ENCODE data around the gene PDE3A.
"Not testable (repeated sequence)": the region's sequence is repeated elsewhere in the genome, so short reads cannot be mapped to it uniquely, and the experiment has no call there.

Gene PDE3A

GRCh38 chr12:20375560-20375959 is 7.2 kb downstream of the PDE3A start:
- no peak for DNase-seq

GRCh38 chr12:20376984-20377383 is 8.6 kb downstream of the PDE3A start:
- no peak for DNase-seq

GRCh38 chr12:20377750-20378149 is 9.4 kb downstream of the PDE3A start:
- no peak for DNase-seq

DNA sequence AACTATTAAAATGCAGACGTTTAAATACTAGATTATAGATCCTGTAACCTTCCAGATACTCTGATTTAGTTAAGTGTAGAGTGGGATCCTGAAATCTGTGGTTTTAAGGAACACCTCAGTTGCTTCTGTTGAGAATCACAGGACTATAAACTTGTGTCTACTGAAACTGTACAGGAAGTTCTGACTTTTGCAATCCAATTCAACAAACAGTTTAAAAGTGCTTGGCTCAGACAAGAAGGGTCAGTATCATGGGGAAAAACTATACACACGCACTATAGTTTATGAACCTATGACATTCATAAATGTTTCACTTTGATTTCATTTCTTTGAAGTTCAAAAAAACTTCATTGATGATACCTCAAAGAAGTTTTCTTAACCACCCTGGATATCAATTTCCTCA is 13.8 kb downstream of the PDE3A start:
- no peak for DNase-seq

DNA sequence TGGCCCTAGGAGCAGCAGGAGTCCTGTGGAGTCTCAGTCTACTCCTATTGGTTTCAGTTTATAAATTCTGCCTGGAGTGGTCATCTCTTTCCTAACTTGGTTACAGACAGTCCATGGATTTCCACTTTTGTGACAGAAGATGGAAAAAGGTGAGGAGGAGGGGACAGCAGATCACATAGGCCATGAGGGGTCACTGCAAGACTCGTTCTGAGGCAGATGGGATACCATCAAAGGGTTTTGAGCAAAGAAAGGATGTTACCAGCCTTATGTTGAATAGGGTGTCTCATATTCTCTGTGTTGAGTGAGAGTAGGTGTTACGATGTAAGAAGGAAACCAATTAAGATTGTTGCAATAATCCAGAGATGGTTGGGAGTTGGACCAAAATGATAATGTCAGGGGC is 15.3 kb downstream of the PDE3A start:
- DNase-seq = no peak

DNA sequence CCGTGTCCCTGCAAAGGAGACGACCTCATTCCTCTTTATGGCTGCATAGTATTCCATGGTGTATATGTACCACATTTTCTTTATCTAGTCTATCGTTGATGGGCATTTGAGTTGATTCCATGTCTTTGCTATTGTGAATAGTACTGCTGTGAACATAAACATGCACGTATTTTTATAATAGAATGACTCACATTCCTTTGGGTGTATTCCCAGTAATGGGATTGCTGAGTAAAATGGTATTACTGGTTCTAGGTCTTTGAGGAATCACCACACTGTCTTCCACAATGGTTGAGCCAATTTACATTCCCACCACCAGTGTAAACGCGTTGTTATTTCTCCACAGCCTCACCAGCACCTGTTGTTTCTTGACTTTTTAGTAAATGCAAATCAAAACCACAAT is 16.5 kb downstream of the PDE3A start:
- not testable (repeated sequence) for DNase-seq

DNA sequence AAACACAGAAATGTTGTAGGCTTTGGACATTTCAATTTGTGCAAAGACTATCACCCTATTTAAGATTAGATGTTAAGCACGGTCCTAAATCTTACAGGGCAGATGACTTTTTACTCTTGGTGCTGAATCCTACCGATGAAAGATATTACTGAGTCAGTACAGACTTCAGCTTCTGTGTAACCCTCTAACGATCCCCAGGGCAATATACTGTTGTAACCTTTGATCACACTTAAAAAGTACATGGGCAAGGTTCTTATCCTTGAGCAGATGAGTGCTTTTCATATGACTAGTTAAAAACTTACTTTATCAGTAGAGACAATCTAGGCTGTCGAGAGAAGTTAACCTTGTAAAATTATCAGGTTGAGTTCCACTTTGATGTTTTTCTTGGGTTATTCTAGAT is 22.5 kb downstream of the PDE3A start:
- no peak for DNase-seq

- DNase-seq = no peak
These were observed 24.0 kb downstream of the PDE3A start for GRCh38 chr12:20392339-20392738.

DNA sequence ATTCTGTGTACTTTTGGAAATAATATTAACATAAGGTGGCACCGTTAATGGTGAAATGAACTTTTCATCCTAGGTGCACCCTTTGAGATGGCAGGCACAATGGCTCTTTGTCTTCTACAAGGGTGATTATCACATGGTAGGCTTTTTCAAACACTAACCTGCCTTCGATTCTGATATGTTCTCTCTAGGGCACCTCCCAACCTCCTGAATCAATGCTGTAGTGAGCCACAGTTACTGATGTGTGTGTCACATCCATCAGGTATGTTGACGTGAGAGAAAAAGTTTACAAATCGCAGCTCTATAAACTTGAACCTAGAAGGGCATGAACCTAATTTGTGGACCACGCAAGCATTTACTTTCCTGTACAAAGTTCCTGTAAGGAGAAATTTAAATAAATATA is 25.4 kb downstream of the PDE3A start:
- no peak for DNase-seq

- no peak for DNase-seq
These were observed 27.6 kb downstream of the PDE3A start for GRCh38 chr12:20395791-20396550.

GRCh38 chr12:20398686-20399085 is 30.3 kb downstream of the PDE3A start:
- no peak for DNase-seq

DNA sequence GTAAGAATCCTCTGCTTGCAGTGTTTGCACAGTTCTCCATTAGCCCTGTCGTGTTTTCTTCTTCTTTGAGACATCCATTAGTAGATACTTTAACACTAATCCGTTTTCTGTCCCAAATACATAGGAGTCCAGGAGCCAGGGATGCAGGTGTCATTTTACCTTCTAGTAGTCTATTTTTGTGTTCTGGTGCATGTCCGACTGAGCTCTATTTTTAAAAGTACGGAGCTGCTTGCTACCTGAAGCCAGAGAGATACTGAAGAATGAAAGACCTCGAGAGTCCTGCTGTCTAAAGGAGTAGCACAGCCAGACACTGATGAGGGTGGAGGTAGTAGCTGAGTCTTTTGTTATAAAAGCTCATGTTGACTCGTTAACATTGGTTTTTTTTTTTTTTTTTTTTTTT is 31.7 kb downstream of the PDE3A start:
- no peak for DNase-seq

- DNase-seq = no peak
These were observed 34.9 kb downstream of the PDE3A start for GRCh38 chr12:20403230-20403629.

DNA sequence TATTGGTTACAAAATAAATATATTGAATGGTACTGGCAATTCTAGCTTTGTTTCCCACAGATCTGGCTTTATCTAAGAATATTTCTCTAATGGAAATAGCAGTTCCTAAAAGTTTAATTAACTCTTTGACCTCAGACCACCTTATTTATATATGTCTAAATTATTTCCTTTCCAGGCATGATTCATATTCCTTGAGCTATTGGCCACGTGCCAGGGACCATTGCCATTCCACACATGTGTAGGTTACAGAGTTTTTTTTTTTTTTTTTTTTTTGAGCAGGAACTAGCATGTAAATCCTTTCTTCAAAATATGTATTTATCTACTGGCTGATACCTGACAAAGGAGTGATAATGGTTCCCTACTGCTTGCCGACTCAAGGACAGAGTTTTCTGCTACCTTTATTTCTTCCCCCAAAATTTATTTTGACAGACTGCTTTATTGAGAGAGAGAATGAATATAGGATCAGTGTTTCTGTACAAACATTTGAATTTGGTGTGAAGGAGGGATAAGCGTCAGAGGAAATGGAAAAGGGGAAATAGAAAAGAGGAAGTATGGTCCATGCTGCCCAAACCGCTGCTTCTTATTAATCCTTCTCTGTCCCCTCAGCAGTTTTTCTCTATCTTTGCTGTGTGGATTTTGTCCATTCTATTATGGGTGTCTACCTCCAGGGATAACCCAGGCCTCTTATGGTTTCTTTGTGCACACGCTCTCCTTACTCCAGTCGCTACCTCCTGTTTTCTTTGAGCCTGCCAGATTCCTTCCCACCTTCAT is 36.4 kb downstream of the PDE3A start:
- no peak for DNase-seq

GRCh38 chr12:20409607-20410377 is 41.5 kb downstream of the PDE3A start:
- DNase-seq = no peak

GRCh38 chr12:20410734-20411133 is 42.4 kb downstream of the PDE3A start:
- DNase-seq = no peak

DNA sequence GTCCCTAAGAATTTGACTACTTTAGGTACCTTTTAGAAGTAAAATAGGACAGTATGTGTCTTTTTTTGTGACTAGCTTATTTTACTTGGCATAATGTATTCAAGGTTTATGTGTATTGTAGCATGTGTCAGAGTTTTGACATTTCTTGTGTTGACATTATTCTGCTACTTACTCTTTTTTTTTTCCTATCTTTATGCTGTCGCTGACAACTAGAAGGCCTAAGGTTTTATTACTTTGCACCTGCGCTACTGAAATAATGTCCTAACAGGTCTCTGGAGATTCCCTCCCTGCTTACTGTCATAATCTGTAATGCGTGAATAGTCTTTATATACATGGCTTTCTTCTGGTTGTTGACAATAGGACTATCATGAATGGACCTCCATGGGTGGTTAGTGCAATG is 43.0 kb downstream of the PDE3A start:
- no peak for DNase-seq

DNA sequence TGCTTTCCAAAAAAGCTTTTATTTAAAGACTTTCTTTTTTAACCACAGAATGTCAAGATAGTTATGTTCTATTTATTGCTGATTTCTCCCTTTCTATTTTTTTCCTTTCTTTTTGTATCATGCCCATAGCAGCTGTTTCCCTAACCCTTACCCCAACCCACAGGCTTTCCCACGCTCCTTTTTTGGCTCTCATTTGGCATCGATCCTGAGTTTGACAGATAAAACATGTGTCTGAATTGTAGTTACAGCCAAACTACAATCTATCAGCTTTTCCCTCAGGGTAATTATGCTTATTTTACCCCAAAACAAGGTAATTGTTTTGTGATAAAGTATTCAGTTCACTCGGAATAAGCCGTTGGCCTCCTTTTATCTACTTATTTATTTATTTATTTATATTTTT is 46.7 kb downstream of the PDE3A start:
- DNase-seq = no peak

GRCh38 chr12:20415641-20416040 is 47.3 kb downstream of the PDE3A start:
- no peak for DNase-seq

DNA sequence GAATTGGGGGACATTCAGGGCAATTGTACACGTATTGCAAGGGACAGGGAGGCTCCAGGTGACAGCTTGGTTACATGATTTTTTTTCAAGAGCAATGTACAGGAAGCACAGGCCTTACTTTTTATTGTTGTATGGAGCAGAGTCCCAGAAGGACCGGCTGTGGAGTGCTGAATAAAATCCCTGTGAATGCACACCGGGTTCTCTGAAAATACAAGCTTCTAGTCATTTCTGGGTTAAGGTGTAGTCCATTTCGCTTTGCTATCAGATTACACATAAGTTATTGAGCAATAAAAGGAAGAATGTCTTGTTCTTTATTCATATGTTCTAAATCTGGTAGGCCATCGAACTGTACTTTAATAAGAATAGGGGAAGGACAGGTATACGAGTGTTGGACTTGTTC is 52.2 kb downstream of the PDE3A start:
- no peak for DNase-seq

DNA sequence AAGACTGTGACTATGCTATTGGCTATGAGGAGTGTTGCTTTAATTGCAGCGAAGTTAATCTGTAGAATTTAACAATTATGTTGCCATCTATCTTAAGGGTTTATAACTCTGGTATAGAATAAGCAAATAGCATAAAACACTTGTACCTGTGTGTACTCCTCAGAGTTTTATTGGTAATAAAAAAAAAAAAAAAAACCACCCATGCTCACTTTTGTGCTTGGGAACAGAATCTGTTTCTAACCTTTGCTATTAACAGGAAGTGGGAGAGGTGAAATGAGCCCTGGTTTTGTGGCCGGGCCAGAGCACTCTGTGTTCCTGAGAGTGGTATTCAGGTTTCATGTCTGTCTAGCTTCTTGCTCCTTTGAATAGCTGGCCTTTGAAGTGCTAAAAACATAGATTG is 53.1 kb downstream of the PDE3A start:
- no peak for DNase-seq

DNA sequence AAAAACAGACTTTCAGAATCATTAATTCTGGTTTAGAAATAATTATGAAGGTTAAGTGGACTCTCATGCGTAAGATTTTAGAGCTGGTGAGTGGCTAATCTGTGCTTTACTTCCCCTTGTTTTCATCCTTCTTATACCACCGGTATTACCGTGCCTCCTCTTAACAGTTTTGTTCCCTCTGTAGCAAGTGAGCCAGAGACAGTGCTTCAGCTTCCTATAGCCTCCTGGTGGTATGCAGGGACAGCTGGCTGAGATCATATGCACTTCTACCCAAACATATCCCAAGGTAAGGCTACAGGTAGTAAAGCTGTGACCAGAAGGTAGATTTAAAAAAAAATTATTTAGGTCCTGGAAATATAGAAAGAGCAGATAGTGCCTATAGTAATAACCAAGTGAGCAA is 55.2 kb downstream of the PDE3A start:
- no peak for DNase-seq

DNA sequence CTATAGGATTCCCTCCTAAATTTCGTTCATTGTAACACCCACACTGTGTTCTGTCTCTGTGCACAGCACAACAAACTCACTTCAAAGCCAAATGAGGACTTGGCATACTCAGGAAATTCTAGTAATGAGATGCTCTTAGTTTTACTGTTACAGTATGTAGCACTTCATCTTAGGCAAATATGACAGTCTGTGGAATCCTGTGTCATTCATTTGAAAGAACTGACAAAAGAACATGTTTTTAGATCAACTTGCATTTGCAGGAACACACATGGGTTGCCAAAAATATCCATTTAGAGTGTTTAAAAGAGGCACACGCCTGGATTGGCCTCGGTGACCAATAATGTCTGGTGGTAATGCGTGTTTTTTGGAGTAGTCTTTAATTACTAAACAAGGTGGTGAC is 56.5 kb downstream of the PDE3A start:
- no peak for DNase-seq

DNA sequence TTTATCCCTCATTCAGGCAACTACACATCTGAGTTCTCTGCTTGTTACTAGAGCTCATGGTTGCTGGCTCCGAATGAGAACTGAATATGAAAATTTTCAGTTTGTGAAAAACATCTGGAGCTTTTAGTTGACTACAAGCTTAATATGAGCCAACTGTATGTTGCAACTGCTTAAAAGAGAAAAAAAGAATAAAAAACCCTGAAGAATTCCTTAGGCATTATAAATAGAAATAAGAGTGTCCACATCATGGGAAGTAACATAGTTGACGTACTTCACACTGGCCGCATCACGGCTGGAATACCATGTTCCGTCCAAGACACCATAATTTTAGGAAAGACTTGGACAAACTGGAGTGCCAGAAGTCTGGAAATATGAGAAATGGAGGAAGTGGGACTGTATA is 57.9 kb downstream of the PDE3A start:
- DNase-seq = no peak

Measured in activated CD4-positive, CD25-positive, alpha-beta regulatory T cell treated with anti-CD3 and anti-CD28 coated beads, Interleukin-2, amount 50 U/mL, for 72 hours (primary cell).